Stimulated activated CD4-positive, alpha-beta T cell treated with anti-CD3 and anti-CD28 coated beads, Interleukin-15, amount 100 ng/mL, for 24 hours (primary cell): ENCODE results near the gene TRAK1.
"Not testable (repeated sequence)": the region's sequence is repeated elsewhere in the genome, so short reads cannot be mapped to it uniquely, and the experiment has no call there.

ENCODE experiments used
- DNase-seq: peaks from one replicate; pipeline ENCODE4 v3.0.0-alpha.2; 2020

The TRAK1 gene, protein sequence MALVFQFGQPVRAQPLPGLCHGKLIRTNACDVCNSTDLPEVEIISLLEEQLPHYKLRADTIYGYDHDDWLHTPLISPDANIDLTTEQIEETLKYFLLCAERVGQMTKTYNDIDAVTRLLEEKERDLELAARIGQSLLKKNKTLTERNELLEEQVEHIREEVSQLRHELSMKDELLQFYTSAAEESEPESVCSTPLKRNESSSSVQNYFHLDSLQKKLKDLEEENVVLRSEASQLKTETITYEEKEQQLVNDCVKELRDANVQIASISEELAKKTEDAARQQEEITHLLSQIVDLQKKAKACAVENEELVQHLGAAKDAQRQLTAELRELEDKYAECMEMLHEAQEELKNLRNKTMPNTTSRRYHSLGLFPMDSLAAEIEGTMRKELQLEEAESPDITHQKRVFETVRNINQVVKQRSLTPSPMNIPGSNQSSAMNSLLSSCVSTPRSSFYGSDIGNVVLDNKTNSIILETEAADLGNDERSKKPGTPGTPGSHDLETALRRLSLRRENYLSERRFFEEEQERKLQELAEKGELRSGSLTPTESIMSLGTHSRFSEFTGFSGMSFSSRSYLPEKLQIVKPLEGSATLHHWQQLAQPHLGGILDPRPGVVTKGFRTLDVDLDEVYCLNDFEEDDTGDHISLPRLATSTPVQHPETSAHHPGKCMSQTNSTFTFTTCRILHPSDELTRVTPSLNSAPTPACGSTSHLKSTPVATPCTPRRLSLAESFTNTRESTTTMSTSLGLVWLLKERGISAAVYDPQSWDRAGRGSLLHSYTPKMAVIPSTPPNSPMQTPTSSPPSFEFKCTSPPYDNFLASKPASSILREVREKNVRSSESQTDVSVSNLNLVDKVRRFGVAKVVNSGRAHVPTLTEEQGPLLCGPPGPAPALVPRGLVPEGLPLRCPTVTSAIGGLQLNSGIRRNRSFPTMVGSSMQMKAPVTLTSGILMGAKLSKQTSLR

DNA sequence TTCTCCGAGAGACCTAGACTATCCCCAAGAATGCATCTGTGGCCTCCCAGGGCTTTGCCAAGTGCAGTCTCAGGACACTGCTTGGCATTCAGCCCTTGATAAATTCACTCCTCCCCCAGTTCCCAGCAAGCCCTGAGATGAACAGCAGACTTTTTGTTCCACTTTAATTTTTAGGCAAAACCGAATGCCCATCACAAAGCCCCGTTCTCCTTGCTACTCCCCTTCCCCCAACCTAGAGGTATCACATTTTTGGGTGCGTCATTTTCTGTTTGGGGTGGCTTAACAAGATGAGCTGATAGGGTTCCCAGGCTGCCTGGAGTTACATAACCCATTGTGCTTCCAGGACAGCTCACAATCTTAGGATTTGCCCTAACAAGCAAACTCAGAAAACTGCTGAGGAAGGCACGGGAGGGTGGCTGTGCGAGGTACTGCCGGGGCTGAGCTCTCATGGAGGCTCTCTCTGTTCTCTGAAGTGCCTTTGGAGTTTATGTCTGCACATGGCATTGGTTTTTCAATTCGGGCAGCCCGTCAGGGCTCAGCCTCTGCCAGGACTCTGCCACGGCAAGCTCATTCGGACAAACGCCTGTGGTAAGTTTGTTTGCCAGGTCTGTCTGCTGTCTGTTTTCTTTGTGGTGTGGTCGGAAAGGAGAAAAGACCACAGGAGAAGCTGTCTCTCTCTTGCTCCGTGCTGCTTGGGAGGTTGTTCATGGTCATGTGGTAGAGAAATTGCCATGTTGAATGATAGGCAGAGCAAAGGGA lies at the start of gene TRAK1:
Gene TRAK1 (plus strand): TSS at position 385 of the 759 bp plus-strand sequence. CDS start 113 bp downstream, at position 498.
- no peak for DNase-seq

- no peak for DNase-seq
Measured at GRCh38 chr3:42042747-42043098, 48.4 kb upstream of the TRAK1 start.

DNA sequence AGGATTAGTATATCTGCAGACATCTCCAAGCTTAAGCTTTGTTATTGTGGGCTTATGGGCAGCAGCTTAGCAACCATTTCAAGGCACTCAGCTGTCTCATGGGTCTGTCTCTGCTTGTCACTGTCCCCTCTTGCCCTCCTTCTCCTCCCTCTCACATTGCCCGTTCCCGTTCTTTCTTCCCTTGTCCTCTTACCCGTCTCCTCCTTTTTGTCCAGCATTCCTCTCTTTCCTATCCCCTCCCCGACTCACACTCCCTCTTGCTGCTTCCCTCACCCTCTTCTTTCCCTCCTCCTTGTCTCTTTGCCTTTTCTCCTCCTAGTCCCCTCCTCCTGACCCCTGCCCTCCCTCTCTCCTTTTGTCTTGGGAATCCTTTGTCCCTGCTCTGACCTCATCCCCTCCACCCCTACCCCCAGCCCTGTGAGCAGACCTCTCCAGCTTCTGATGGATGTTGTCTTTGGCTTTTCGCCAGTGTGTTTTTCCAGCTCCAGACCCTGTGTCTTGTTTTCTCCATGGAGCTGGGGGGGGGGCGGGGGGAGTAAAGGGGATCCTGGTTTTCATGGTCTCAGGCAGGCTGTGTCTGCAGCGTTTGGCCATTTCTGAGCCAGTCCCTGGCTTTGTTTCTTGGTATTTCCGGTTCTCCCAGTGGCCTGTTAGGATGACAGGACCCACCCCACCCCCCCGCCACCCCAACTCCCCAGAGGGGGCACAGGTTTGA lies 47.9 kb upstream of the TRAK1 start:
- no peak for DNase-seq

DNA sequence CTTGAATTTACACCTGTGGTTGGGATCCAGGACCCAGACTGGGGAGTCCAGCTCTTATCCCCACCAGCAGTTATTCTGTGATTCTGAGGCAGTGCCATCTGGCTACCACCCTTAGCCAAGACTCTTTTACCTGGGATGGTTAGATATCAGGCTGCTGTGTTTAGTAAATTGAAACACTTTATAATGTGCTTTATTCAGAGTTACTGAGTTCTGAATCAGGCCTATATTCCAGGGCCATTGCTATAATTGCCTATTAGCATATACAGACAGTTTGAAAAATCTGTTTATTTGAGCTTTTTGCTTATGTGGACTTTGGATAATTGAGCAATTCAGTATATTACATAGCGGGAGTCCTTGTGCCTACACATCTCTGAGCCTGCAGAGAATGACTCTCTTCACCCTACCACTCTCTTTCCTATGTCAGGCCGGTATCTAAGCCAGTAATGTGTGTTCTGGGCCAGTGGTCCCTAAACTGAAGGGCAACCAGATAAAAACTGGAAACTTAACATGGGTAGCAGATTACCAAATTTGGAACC lies 45.4 kb upstream of the TRAK1 start:
- DNase-seq: no peak

- DNase-seq: not testable (repeated sequence)
Measured at GRCh38 chr3:42048526-42048925, 42.6 kb upstream of the TRAK1 start.

GRCh38 chr3:42050126-42050525 lies 41.0 kb upstream of the TRAK1 start:
- no peak for DNase-seq

GRCh38 chr3:42051384-42052131 lies 39.6 kb upstream of the TRAK1 start:
- no peak for DNase-seq

DNA sequence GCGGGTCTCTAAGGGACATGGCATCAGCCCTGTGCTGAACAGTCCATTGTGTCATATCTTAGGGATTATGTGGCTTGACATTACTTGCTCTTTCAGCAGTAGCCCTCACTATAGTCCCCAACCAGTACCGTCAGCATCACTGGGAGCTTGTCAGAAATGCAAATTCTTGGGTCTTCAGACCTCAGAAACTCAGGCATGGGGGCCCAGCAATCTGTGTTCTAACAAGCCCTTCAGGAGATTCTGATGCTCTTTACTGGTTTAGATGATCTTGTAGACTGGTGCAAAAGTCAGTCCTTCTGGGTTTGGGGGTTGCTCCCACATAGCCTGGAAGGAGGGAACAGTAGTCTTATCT lies 39.0 kb upstream of the TRAK1 start:
- DNase-seq: no peak

DNA sequence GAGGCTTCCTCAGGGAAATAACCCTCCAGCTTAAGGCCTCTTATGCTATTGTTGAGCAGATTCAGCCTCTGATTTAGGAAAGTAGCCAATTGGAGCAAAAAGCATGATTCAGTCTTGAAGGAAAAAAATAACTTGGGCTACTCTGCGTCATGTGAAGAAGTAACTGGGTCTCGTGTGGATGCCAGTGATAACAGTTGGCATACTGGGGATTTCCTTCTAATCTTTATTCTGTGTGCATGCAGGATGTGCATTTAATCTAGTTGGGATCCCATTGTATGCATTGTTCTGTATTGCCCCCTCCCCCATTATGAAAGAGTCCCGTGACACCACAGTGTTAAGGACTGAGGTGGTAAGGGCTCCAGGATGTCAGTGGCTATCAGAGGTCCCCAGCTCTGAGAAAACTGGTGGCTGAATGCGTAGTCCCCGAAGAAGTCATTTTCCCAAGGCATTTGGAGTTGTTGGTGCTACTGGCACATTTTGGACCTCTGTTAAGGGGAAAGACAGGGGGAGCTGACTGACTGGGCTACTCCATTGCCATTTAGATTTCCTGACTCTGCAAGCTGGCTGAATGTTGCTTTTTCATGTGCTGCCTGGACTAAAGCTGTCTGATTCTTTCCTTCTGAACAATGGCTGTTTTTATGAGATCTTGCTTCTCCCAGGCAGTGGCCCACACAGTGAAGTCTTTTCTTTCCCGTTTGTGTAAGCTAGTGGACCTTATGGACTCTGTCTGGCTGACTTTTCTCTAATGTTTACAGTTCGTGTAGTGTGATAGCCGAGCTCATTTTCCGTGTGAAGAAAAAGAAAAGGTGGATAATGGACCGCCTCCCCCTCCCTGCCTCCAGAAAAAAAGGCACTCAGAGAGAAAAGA lies 38.4 kb upstream of the TRAK1 start:
- no peak for DNase-seq

DNA sequence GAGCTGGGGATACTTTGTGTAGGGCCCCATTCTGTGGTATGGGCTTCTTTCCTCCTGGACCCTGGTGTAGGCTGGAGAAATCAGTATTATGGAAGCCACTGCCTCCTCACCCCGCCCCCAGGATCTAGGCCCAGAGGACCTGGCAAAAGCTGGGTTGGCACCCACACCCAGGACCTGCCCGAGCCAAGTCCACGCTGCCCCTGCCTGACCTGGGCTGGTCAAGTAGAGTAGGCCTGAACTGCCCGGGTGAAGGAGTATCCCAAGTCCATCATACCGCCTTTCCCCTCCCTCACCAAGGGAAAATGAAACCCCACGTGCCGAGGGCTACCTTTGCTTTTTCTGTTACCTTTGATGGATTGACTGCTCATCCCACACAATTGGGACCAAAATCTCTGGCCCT lies 37.7 kb upstream of the TRAK1 start:
- no peak for DNase-seq

DNA sequence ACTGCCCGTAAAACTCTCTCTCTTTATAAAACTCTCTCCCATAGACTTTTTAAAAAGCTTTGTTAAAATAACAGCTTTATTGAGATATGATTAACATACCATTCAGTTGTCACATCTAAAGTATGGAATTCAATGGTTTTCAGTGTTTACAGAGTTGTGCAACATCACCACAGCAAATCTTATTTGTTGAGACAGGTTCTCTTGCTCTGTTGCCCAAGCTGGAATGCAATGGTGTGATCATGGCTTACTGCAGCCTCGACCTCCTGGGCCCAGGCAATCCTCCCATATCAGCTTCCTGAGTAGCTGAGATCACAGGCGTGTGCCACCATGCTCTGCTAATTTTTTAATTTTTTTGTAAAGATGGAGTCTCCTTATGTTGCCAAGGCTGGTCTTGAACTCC lies 35.9 kb upstream of the TRAK1 start:
- DNase-seq: no peak

DNA sequence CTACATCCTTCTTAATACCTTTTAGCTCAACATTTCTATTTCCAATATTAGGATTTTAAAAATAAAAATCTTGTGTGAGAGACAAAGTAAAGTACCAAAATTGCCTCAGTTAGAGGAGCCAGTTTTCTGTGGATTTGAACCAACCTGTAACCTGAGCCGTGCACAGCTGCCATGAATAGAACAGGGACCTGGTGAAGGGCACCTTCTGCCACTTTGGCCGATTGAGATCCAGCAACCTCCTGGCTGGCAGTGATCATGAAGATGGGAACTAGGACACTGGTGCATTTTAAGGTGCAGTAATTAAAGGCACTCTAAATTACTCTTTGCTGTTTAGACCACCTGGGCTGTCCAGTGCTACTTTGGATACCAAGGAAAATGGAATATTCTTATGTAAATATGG lies 34.3 kb upstream of the TRAK1 start:
- DNase-seq: no peak

- no peak for DNase-seq
Measured at GRCh38 chr3:42057561-42058211, 33.5 kb upstream of the TRAK1 start.

DNA sequence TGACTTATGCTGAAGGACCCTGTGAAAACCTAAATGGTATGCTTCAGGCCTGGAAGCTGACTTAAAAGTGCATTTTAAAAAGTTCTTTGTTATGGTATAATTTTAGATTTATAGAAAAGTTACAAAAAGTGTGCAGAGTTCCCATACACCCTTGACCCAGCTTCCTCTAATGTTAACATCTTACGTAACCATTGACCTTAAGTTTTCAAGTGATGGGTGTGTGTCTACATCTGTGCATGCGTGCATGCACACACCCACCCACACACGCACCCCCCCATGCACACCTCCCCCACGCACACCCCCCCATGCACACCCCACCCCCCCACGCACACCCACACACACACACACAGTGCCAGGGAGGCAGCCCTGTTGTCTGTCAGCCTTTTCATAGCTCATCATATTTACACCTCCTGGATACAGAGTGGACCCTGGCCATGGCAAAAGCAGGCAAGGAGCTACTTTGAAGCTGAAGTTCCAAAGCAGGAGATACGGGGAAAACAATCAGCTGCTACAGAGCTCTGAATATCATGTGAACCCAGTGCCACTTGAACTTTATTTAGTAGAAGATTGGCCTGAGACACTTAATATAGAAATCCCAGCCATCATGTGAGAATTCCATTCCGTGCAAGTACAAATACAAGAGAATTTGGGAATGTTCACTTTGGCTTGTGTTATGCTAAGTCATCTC lies 30.0 kb upstream of the TRAK1 start:
- DNase-seq: no peak

DNA sequence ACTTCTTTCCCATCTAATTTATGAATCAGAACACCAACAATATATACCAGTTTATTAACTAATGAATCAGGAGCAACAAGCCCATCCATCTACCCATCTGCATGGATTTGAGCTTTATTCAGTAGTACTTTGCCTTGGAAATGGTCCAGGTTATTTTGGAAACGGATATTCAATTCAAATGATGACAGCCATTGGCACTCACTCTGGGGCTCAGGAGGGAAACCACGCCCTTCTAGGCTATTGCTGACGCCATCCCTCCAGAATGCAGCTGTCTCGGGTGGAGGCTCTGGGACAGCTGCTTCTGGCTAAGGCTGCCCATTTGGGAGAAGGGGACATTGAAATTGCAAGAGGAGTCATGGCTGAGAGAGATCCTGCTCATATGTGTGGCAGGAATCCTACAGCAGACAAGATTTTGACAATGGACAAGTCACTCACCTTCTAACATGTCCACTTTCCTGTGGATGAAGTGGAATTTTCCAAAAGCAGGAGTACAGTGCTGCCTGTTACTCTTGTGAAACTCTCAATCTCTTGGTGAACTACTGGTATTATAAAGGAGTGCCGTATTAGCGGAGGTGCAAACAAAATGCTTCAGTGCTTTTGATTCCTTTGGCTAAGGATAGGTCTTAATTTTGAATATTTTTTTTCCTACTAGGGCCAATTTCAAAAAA lies 29.3 kb upstream of the TRAK1 start:
- no peak for DNase-seq

- DNase-seq: no peak
Measured at GRCh38 chr3:42062464-42062863, 28.7 kb upstream of the TRAK1 start.

DNA sequence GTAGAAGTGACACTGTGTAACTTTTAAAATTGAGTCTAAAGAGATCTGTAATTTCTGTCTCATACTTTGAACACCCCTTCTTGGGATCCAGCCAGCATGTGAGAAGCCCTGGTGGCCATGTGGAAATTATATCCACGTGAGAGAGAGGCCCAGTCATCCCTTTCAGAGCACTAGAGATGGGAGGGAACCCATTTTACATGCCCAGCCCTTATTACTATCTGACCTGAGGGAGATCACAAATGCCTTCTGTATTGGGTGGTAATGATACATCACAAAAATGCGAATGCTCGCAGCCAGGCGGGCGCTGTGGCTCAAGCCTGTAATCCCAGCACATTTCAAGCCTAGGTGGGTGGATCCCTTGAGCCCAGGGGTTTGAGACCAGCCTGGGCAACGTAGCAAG lies 27.3 kb upstream of the TRAK1 start:
- DNase-seq: no peak

GRCh38 chr3:42066516-42067181 lies 24.5 kb upstream of the TRAK1 start:
- no peak for DNase-seq
